Measurements from ENCODE around the gene COL9A3.

The COL9A3 gene

DNA sequence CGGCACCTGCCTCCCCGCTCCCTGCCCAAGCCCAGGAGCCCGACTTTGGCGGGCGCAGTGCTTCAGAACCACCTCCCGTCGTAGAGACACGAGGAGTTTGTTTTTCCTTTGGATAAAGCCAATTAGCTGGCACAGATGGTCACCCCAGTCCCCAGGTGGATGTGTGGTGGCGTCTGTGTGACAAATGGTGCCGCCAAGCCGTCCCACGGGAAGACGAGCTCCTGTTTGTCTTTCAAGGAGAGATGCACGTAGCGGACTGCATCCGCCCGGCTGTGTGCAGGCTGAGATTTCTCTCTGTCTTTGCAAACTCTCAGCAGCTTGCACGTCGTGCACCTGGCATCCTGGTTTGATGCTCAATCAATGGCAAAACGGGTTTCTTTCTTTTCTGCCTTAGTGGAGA is 36.6 kb upstream of the COL9A3 start:
- no peak overlapping the region for H3K4me2 ChIP-seq (ENCODE audit: low read length)

GRCh38 chr20:62780696-62781095 is 36.2 kb upstream of the COL9A3 start:
- no peak overlapping the region for H3K4me2 ChIP-seq (ENCODE audit: low read length)
- TF ChIP-seq EZH2phosphoT487 (IDR thresholded peaks at IDR 0.05; ENCODE audit: low read depth) (no peak), CTCF (IDR thresholded peaks at IDR 0.05; ENCODE audit: low read depth, low read length) (no peak)
- peaks cover 9% of the 10 kb centered on the region for H3K4me1 ChIP-seq (ENCODE audit: low read length)

More for the DNA sequence above, 36.6 kb upstream of the COL9A3 start:
- TF ChIP-seq EZH2phosphoT487 (IDR thresholded peaks at IDR 0.05; ENCODE audit: low read depth) (no peak), CTCF (IDR thresholded peaks at IDR 0.05; ENCODE audit: low read depth, low read length) (no peak)
- Histone ChIP-seq H3K9ac (ENCODE audit: low read length) (no peak overlapping the region), H3K4me1 (ENCODE audit: low read length) (peaks cover 9% of the 10 kb centered on the region), H3K4me3 (ENCODE audit: low read length) (no peak overlapping the region), H3K36me3 (replicated peaks; ENCODE audit: low read depth, low read length) (no peaks in the 10 kb centered on the region), H3K79me2 (ENCODE audit: low read length) (no peaks in the 10 kb centered on the region), H3K9me3 (ENCODE audit: insufficient read depth, low read length) (no peaks in the 10 kb centered on the region), H3K27ac (ENCODE audit: low read length) (no peak overlapping the region), H2AFZ (ENCODE audit: low read depth, low read length) (no peak overlapping the region), H3K27me3 (ENCODE audit: low read depth, low read length) (no peaks in the 10 kb centered on the region), H4K20me1 (ENCODE audit: insufficient read depth, low read length) (no peaks in the 10 kb centered on the region)

GRCh38 chr20:62782149-62782892 is 34.5 kb upstream of the COL9A3 start:
- Histone ChIP-seq H3K9me3 (ENCODE audit: insufficient read depth, low read length) (no peaks in the 10 kb centered on the region), H3K36me3 (replicated peaks; ENCODE audit: low read depth, low read length) (no peaks in the 10 kb centered on the region), H3K27me3 (ENCODE audit: low read depth, low read length) (peaks cover 3% of the 10 kb centered on the region), H2AFZ (ENCODE audit: low read depth, low read length) (no peak overlapping the region), H3K4me2 (ENCODE audit: low read length) (no peak overlapping the region), H4K20me1 (ENCODE audit: insufficient read depth, low read length) (no peaks in the 10 kb centered on the region), H3K4me3 (ENCODE audit: low read length) (no peak overlapping the region), H3K4me1 (ENCODE audit: low read length) (peaks cover 3% of the 10 kb centered on the region; the same call in 1 of the 2 replicates), H3K27ac (ENCODE audit: low read length) (no peak overlapping the region), H3K79me2 (ENCODE audit: low read length) (no peaks in the 10 kb centered on the region), H3K9ac (ENCODE audit: low read length) (no peak overlapping the region)
- no peak for TF ChIP-seq CTCF (IDR thresholded peaks at IDR 0.05; ENCODE audit: low read depth, low read length)
- TF ChIP-seq EZH2phosphoT487 (IDR thresholded peaks at IDR 0.05; ENCODE audit: low read depth) = no peak

More at GRCh38 chr20:62780696-62781095, 36.2 kb upstream of the COL9A3 start:
- H3K9ac ChIP-seq (ENCODE audit: low read length) = no peak overlapping the region
- no peaks in the 10 kb centered on the region for H3K27me3 ChIP-seq (ENCODE audit: low read depth, low read length)
- no peaks in the 10 kb centered on the region for H4K20me1 ChIP-seq (ENCODE audit: insufficient read depth, low read length)
- no peak overlapping the region for H3K27ac ChIP-seq (ENCODE audit: low read length)
- H3K4me3 ChIP-seq (ENCODE audit: low read length) = no peak overlapping the region
- H3K79me2 ChIP-seq (ENCODE audit: low read length) = no peaks in the 10 kb centered on the region
- no peaks in the 10 kb centered on the region for H3K9me3 ChIP-seq (ENCODE audit: insufficient read depth, low read length)
- H2AFZ ChIP-seq (ENCODE audit: low read depth, low read length) = no peak overlapping the region
- H3K36me3 ChIP-seq (replicated peaks; ENCODE audit: low read depth, low read length) = no peaks in the 10 kb centered on the region

- TF ChIP-seq EZH2phosphoT487 (IDR thresholded peaks at IDR 0.05; ENCODE audit: low read depth) (no peak), CTCF (IDR thresholded peaks at IDR 0.05; ENCODE audit: low read depth, low read length) (no peak)
- no peak overlapping the region for H2AFZ ChIP-seq (ENCODE audit: low read depth, low read length)
- peaks cover 9% of the 10 kb centered on the region for H3K27me3 ChIP-seq (ENCODE audit: low read depth, low read length)
- peaks cover 5% of the 10 kb centered on the region; the same call in 1 of the 2 replicates for H3K4me1 ChIP-seq (ENCODE audit: low read length)
- no peaks in the 10 kb centered on the region for H3K9me3 ChIP-seq (ENCODE audit: insufficient read depth, low read length)
- no peak overlapping the region for H3K9ac ChIP-seq (ENCODE audit: low read length)
- no peak overlapping the region for H3K4me2 ChIP-seq (ENCODE audit: low read length)
- no peaks in the 10 kb centered on the region for H3K36me3 ChIP-seq (replicated peaks; ENCODE audit: low read depth, low read length)
- H4K20me1 ChIP-seq (ENCODE audit: insufficient read depth, low read length) = no peaks in the 10 kb centered on the region
- no peaks in the 10 kb centered on the region for H3K79me2 ChIP-seq (ENCODE audit: low read length)
- no peak overlapping the region for H3K27ac ChIP-seq (ENCODE audit: low read length)
- no peak overlapping the region for H3K4me3 ChIP-seq (ENCODE audit: low read length)
Measured at GRCh38 chr20:62782893-62783278, 34.0 kb upstream of the COL9A3 start.

All from OCI-LY3 (cell line).